ENCODE measurements around the gene KEL.

The KEL gene

GRCh38 chr7:142896741-142897379, 65.3 kb downstream of the KEL start:
- DNase-seq, result no peak

- DNase-seq, result no peak
Measured at GRCh38 chr7:142896151-142896550, 66.0 kb downstream of the KEL start.

- DNase-seq, result no peak
Measured at GRCh38 chr7:142894985-142895593, 67.1 kb downstream of the KEL start.

- no peak for DNase-seq
Measured at GRCh38 chr7:142894112-142894984, 67.8 kb downstream of the KEL start.

DNA sequence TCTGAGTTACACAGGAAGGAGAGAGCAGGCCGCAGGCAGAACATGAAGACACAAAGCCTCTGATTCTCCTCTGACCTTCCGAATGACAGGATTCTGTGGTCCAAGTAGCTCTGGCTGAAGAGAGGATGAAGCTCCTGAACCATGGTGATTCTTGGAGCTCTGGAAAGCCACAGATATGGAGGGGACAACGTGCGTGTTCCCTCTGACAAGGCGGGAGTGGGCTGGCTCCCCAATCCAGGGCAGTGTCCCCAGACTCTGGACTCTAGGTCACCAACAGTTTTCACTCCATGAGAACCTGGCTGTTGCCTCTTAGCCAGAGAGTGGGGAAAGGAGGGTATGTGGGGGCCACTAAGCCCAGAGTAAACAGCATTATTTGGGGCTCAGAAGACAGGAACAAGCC, 69.2 kb downstream of the KEL start:
- DNase-seq, result no peak

DNA sequence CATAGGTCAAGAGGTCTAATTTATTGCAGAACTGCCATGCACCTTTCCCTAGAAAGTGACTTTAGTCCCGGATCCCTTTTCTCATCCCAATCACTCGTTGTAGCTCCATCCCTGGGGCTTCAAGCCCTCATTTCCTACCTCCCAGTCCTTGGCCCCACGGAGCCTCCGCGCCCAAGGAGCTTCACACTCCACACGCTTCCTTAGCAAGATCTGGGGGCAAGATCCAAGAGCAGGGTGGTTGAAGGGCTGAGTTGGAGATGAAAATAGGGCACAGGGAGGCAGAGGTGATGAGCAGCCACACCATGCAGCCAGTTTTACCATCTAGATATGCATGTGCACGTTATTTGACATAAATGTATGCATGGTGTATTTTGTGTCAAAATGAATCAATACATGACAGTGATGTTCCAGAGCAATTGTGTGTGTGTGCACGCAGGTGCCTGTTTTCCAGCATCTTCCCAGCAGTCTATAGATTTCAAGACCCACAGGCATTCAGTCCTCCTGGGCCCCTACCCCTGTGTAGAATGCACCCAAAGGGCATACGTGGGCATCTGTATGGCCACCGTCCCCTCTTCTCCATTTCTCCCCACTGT, 70.6 kb downstream of the KEL start:
- DNase-seq, result peak; percentile 43
